ENCODE measurements around the gene AGR2.
A peak's percentile ranks its signal among the peaks of the same experiment; 100 is the strongest.

Gene AGR2

GRCh38 chr7:16812542-16813231 is 7.9 kb upstream of the AGR2 start:
- no peak for DNase-seq (ENCODE audit: low spot score)

DNA sequence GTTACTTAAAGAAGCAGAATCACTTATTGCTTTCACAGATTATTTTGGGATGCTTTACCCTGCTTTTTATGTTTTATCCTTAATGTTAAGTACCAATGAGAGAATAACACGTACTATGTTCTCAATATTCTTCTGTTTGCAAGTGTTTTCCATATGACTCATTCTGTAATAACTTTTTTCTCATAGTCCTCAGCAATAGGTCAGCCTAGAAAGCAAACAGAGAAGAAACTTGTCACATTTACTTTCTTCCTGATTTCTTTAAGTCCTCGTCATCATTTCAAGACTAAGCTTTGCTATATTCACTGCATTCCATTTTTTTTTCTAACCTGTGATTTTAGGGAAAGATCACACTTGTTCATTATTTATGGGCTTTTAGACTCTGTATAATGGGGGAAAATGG is 6.8 kb upstream of the AGR2 start:
- no peak for DNase-seq (ENCODE audit: low spot score)

GRCh38 chr7:16810573-16810972 is 5.8 kb upstream of the AGR2 start:
- no peak for DNase-seq (ENCODE audit: low spot score)

GRCh38 chr7:16810112-16810511 is 5.3 kb upstream of the AGR2 start:
- DNase-seq (ENCODE audit: low spot score), result no peak

DNA sequence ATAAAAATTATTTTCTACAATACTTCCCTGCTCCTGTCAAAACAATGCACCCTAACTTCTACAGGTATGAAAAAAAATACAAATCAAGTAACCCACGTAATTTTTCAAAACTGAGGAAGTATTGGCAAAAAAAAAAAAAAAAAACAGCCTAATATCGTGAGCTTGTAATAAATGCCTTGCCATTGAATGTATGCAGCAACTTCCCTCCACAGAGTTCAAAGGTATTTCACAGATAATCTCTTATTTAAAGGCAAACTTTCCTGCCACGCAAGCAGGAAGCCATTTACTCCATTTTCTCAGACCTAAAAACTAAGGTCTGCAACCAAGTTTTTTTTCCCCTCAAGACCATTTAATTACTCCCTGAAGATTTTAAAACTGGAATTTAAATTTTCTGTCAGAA is 642 bp upstream of the AGR2 start:
- no peak for DNase-seq (ENCODE audit: low spot score)

GRCh38 chr7:16803881-16804673 is 722 bp downstream of the AGR2 start:
- DNase-seq (ENCODE audit: low spot score), result no peak

GRCh38 chr7:16803125-16803524 is 1.7 kb downstream of the AGR2 start:
- DNase-seq (ENCODE audit: low spot score), result no peak

- DNase-seq (ENCODE audit: low spot score), result no peak
Observed at GRCh38 chr7:16801579-16801978, 3.2 kb downstream of the AGR2 start.

- DNase-seq (ENCODE audit: low spot score), result peak; percentile 50
Observed at GRCh38 chr7:16801111-16801542, 3.7 kb downstream of the AGR2 start.

- DNase-seq (ENCODE audit: low spot score), result no peak
Observed at GRCh38 chr7:16795624-16796023, 9.2 kb downstream of the AGR2 start.

- no peak for DNase-seq (ENCODE audit: low spot score)
Observed at GRCh38 chr7:16794986-16795385, 9.8 kb downstream of the AGR2 start.

GRCh38 chr7:16791905-16792698 is 12.7 kb downstream of the AGR2 start:
- DNase-seq (ENCODE audit: low spot score), result peak; percentile 47

DNA sequence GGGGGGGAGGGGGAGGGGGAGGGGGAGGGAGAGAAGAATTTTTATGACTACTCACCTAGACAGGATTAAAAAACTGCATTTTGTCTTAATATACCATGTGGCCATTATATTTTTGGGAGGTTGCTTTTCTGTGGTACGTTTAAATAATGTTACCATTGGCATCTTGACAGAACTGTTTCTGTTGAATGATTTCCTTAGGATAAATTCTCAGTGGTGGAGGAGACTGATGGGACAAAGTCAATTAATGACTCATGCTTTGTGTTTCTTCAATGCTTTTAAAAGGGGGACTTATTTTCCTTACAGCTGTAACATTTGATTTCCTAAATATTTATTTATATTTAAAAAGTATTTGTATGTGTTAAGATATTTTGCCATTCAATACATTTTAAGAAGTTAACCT is 13.7 kb downstream of the AGR2 start:
- DNase-seq (ENCODE audit: low spot score), result no peak

- DNase-seq (ENCODE audit: low spot score), result no peak
Observed at GRCh38 chr7:16787127-16787526, 17.7 kb downstream of the AGR2 start.

DNA sequence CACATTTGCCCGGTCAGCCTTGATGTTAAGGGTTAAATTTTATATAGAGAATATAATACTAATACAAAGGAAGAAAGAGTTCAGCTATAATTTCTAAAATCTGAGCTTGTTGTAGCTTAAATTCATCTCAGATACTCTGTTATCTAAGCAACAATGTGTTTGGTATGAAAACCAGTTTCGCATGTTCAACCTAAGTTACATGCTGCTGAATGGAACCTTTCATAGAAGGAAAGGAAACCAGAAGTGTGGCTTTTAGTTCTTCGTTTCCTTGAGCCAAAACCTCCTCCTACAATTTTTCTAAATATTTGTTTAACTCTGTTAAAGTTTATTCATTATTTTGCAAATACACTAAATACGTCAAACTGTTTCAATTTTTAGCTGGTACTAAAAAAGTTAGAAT is 18.5 kb downstream of the AGR2 start:
- DNase-seq (ENCODE audit: low spot score), result no peak

DNA sequence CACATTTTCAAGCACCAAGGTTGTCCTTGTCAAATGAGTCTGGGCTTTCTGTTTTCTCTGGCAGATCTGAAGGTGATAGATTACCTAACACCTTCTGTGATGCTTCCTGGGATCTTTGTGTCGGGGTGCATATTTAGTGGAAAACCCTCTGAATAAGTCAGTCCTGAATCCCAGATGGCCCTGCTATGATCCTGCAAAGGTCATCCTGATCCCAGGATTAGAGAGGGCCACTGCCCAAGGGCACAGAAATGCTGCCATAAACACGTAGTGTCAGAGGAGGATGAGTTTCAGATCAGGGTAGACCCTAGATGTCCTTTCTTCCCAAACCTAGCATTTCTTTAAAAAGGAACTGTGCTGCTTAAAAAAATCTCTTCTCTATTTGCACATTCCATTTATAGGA is 19.0 kb downstream of the AGR2 start:
- no peak for DNase-seq (ENCODE audit: low spot score)

GRCh38 chr7:16785321-16785720 is 19.5 kb downstream of the AGR2 start:
- DNase-seq (ENCODE audit: low spot score), result no peak

GRCh38 chr7:16780596-16780995 is 24.2 kb downstream of the AGR2 start:
- no peak for DNase-seq (ENCODE audit: low spot score)

GRCh38 chr7:16779051-16779450 is 25.7 kb downstream of the AGR2 start:
- no peak for DNase-seq (ENCODE audit: low spot score)

GRCh38 chr7:16778476-16778875 is 26.3 kb downstream of the AGR2 start:
- DNase-seq (ENCODE audit: low spot score), result no peak

GRCh38 chr7:16776053-16776452 is 28.7 kb downstream of the AGR2 start:
- no peak for DNase-seq (ENCODE audit: low spot score)

GRCh38 chr7:16774986-16775385 is 29.8 kb downstream of the AGR2 start:
- no peak for DNase-seq (ENCODE audit: low spot score)

DNA sequence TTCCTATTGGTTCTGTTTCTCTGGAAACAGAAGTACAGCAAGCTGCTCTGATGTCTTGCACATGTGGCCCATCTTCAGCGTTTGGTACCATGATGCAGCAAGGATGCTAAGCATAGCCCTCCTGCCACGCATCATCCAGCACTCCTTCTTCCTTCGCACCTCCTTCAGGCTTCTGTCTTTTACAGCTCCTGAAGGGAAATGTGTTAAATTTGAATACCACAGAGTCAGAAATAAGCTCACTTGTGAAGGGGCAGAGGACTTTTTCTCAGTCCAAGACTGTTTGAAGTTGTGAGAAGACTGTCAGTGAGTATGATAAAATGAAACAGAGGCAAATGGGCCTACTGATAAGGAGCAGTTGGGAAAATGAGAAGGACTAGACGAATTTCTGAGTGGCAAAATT is 30.5 kb downstream of the AGR2 start:
- no peak for DNase-seq (ENCODE audit: low spot score)
